Gastrocnemius medialis (tissue), 4 donors: ENCODE measurements around the gene VPS26C.

Source experiments
- POLR2A ChIP-seq, 2 donors: fragments of 450-650 bp; IDR thresholded peaks; one replicate each; pipeline ENCODE4 v1.6.1; 2017; ENCODE audit warnings: antibody characterized with exemption in 2 of 2, mild to moderate bottlenecking in 2 of 2, moderate library complexity in 2 of 2
- TF ChIP-seq, protein P1 (sequence below), 5 experiments: fragments of 450-650 bp in 3 of 5; fragments of 200-600 bp in 2 of 5; sonication (generic) in 2 of 5; IDR thresholded peaks in 4 of 5; conservative IDR thresholded peaks in 1 of 5; 1 replicate in 4 of 5; 2 replicates in 1 of 5; pipeline ENCODE4 v1.5.1; 2016 to 2019; ENCODE audit warnings: antibody characterized with exemption in 5 of 5, mild to moderate bottlenecking in 3 of 5, moderate library complexity in 3 of 5

GRCh38 chr21:37257511-37257966, 9.6 kb downstream of the VPS26C start:
- TF ChIP-seq, protein P1, sequence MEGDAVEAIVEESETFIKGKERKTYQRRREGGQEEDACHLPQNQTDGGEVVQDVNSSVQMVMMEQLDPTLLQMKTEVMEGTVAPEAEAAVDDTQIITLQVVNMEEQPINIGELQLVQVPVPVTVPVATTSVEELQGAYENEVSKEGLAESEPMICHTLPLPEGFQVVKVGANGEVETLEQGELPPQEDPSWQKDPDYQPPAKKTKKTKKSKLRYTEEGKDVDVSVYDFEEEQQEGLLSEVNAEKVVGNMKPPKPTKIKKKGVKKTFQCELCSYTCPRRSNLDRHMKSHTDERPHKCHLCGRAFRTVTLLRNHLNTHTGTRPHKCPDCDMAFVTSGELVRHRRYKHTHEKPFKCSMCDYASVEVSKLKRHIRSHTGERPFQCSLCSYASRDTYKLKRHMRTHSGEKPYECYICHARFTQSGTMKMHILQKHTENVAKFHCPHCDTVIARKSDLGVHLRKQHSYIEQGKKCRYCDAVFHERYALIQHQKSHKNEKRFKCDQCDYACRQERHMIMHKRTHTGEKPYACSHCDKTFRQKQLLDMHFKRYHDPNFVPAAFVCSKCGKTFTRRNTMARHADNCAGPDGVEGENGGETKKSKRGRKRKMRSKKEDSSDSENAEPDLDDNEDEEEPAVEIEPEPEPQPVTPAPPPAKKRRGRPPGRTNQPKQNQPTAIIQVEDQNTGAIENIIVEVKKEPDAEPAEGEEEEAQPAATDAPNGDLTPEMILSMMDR (IDR thresholded peaks at IDR 0.05 in 4 of 5, conservative IDR thresholded peaks at IDR 0.05 in 1 of 5), result no peak
- no peak for TF ChIP-seq POLR2A (IDR thresholded peaks at IDR 0.05)
